Activated effector memory CD4-positive, alpha-beta T cell treated with anti-CD3 and anti-CD28 coated beads, Interleukin-2, amount 50 U/mL, for 16 hours (primary cell): ENCODE measurements around the gene ZNF672.

Experiments
- DNase-seq: peaks from one replicate; pipeline ENCODE4 v3.0.0-alpha.2; 2020

The ZNF672 gene

GRCh38 chr1:248891758-248892157 lies 53.7 kb downstream of the ZNF672 start:
- no peak for DNase-seq

GRCh38 chr1:248892590-248892989 lies 54.6 kb downstream of the ZNF672 start:
- DNase-seq = no peak

GRCh38 chr1:248894837-248895236 lies 56.8 kb downstream of the ZNF672 start:
- no peak for DNase-seq

GRCh38 chr1:248897412-248898337 lies 59.7 kb downstream of the ZNF672 start:
- DNase-seq = no peak
